GM12864 (cell line): ENCODE results near the gene HECTD4.

Experiments
- DNase-seq: peaks from one replicate; pipeline ENCODE4 v3.0.0-alpha.2; 2011; ENCODE audit warnings: low read depth
- H3K4me3 ChIP-seq: 2 replicates; pipeline ENCODE4 v1.5.1; 2011; ENCODE audit warnings: mild to moderate bottlenecking, low read depth, low read length, control low read depth
- TF ChIP-seq, protein P1 (sequence below): IDR thresholded peaks from 2 replicates; pipeline ENCODE4 v1.5.1; 2011; ENCODE audit warnings: low read depth, mild to moderate bottlenecking, moderate library complexity, low read length, control low read depth, inconsistent platforms; ENCODE audit errors: missing control alignments

The HECTD4 gene

DNA sequence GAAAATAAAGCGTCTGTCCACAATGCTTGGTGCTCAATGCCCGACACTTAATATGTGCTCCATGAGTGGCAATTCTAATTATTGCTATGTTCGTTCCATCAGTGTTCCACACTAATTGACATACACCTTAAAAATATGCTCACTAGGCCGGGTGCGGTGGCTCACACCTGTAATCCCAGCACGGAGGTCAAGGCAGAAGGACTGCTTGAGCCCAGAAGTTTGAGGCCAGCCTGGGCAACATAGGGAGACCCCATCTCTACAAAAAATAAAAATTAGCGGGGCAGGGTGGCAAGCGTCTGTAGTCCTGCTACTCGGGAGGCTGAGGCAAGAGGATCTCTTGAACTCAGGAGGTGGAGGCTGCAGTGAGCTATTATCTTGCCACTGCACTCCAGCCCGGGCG, 635 bp upstream of the HECTD4 start:
- DNase-seq: no peak
- H3K4me3 ChIP-seq: peak overlapping the region; percentile 80; the same call in 1 of the 2 replicates
- TF ChIP-seq, protein P1, sequence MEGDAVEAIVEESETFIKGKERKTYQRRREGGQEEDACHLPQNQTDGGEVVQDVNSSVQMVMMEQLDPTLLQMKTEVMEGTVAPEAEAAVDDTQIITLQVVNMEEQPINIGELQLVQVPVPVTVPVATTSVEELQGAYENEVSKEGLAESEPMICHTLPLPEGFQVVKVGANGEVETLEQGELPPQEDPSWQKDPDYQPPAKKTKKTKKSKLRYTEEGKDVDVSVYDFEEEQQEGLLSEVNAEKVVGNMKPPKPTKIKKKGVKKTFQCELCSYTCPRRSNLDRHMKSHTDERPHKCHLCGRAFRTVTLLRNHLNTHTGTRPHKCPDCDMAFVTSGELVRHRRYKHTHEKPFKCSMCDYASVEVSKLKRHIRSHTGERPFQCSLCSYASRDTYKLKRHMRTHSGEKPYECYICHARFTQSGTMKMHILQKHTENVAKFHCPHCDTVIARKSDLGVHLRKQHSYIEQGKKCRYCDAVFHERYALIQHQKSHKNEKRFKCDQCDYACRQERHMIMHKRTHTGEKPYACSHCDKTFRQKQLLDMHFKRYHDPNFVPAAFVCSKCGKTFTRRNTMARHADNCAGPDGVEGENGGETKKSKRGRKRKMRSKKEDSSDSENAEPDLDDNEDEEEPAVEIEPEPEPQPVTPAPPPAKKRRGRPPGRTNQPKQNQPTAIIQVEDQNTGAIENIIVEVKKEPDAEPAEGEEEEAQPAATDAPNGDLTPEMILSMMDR: no peak

DNA sequence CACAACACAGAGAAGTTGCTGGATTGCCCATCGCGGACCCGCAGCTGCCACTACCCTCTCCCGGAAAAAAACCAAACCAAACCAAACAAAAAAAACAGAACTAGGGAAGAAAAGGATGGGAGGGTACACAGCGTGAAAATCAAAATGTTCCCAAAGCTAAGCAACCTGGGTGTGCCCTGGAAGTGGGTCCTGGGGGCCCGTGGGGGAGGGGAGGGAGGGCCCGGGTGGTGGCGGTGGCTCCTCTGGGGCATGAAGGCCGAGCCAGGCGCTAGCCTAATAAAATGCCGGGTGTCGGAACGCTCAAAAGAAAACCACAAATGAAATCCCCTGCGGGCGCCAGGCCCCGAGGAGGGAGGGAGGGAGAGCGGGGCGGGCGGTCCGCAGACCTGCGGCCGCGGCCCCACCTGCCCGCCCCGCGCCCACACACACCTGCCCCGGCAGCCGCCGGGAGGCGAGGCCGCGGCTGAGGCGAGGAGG, 787 bp downstream of the HECTD4 start:
- DNase-seq: no peak
- TF ChIP-seq, protein P1: no peak
- peak overlapping the region; percentile 80 for H3K4me3 ChIP-seq

- H3K4me3 ChIP-seq: peak overlapping the region; percentile 80
- DNase-seq: no peak
- TF ChIP-seq, protein P1: no peak
These were observed 1.4 kb downstream of the HECTD4 start for GRCh38 chr12:112380663-112381405.

- TF ChIP-seq, protein P1: no peak
- DNase-seq: no peak
- no peak overlapping the region for H3K4me3 ChIP-seq
These were observed 7.1 kb downstream of the HECTD4 start for GRCh38 chr12:112375105-112375504.

GRCh38 chr12:112374166-112374740, 8.0 kb downstream of the HECTD4 start:
- no peak overlapping the region for H3K4me3 ChIP-seq
- TF ChIP-seq, protein P1: no peak
- no peak for DNase-seq

- no peak for DNase-seq
- no peak overlapping the region for H3K4me3 ChIP-seq
- TF ChIP-seq, protein P1: no peak
These were observed 11.2 kb downstream of the HECTD4 start for GRCh38 chr12:112370868-112371510.
